Left lung (tissue), 10 donors: ENCODE data around the gene FKTN. TPM values are rescaled to one million over a fixed set of nuclear protein-coding genes. Genes with fewer than 3 reads are reported as not detected.

ENCODE experiments used
- ATAC-seq: fragments of 200-7000 bp; cut with Tn5 transposase; one replicate; pipeline ENCODE4 v1.9.1; 2020; ENCODE audit warnings: moderate library complexity
- DNase-seq, 4 donors: peaks; one replicate each; pipeline ENCODE4 v3.0.0-alpha.2; 2013 to 2020
- H3K27ac ChIP-seq, 2 donors: fragments of 200-600 bp; sonication (generic) in 1 of 2; one replicate each; pipeline versions ENCODE4 v1.5.0 to v1.8.0; 2020 to 2021
- H3K27me3 ChIP-seq, 2 donors: fragments of 200-600 bp; sonication (generic) in 1 of 2; one replicate each; pipeline versions ENCODE4 v1.5.0 to v1.8.0; 2020 to 2021
- H3K36me3 ChIP-seq, 2 donors: fragments of 200-600 bp; sonication (generic) in 1 of 2; one replicate each; pipeline versions ENCODE4 v1.5.0 to v1.8.0; 2020 to 2021
- H3K4me1 ChIP-seq, 2 donors: fragments of 200-600 bp; one replicate each; pipeline ENCODE4 v1.8.0; 2021
- H3K4me3 ChIP-seq, 2 donors: fragments of 200-600 bp; sonication (generic) in 1 of 2; one replicate each; pipeline versions ENCODE4 v1.5.0 to v1.8.0; 2020 to 2021; ENCODE audit warnings: mild to moderate bottlenecking in 1 of 2
- H3K9me3 ChIP-seq, 2 donors: fragments of 200-600 bp; sonication (generic) in 1 of 2; one replicate each; pipeline versions ENCODE4 v1.5.0 to v1.8.0; 2020 to 2021
- CTCF ChIP-seq, 2 donors: fragments of 200-600 bp; sonication (generic) in 1 of 2; IDR thresholded peaks; one replicate each; pipeline versions ENCODE4 v1.5.0 to v1.8.0; 2021; ENCODE audit warnings: antibody characterized with exemption in 2 of 2
- intact Hi-C, 2 donors: fragments of 100-400 bp; cut with DNase I; formaldehyde crosslinking; loops; one replicate each; pipeline versions ENCODE4 v1.11.2 to v1.14.2; 2022
- polyA plus RNA-seq, 6 donors: library from polyadenylated mRNA; unstranded; fragments of 120-200 nt; gene quantifications; one replicate each; pipeline ENCODE4 v1.2.1, GENCODE V29; 2013; ENCODE audit not compliant: insufficient read length in 6 of 6
- total RNA-seq, 2 donors: library from RNA; stranded (reverse); fragmentation: NEBNext Ultra II Directional; extraction: Animal tissue kit (Norgen Biotek cat#: 25700); gene quantifications; one replicate each; pipeline ENCODE4 v1.2.1, GENCODE V29; 2021
- donor health status: DM: no; HTN: yes; CAD: no.
- donor health status: DM: no; HTN: no; CAD: no.

Gene FKTN
- total and polyA plus RNA-seq, 8 donors, result 14.9 to 32.6 (median 27.4) TPM

GRCh38 chr9:105678163-105678562, 120.2 kb downstream of the FKTN start:
- ATAC-seq (no peak), DNase-seq (no peak)
- H3K4me1 ChIP-seq, result no peaks in the 10 kb centered on the region
- intact Hi-C loops, result no loop called here
- no peaks in the 10 kb centered on the region for H3K27me3 ChIP-seq
- no peaks in the 10 kb centered on the region for H3K9me3 ChIP-seq
- H3K36me3 ChIP-seq, result no peaks in the 10 kb centered on the region
- no peak overlapping the region for H3K4me3 ChIP-seq
- H3K27ac ChIP-seq, result no peak overlapping the region
- no peak for TF ChIP-seq CTCF (IDR thresholded peaks at IDR 0.05)

DNA sequence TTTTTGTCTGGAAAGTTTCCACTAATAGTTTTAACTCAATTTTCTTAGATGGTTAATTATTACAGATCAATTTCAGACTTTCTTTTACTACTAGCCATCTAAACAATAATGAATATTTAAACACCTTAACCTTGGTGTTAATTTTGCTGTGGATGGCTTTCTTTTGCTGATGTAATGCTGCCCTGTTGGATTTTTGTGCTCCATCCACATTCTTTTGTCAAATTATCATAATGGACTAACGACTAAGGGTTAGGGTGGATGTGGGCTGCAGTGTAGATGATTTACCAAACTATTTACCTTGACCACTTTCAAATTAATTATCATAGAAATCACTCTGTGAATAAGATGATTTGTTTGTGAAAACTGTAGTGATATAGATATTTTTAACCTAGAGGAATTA, 120.8 kb downstream of the FKTN start:
- no peaks in the 10 kb centered on the region for H3K9me3 ChIP-seq
- H3K27me3 ChIP-seq, result no peaks in the 10 kb centered on the region
- DNase-seq (no peak), ATAC-seq (no peak)
- no peak overlapping the region for H3K27ac ChIP-seq
- H3K36me3 ChIP-seq, result no peaks in the 10 kb centered on the region
- no peak for TF ChIP-seq CTCF (IDR thresholded peaks at IDR 0.05)
- no peaks in the 10 kb centered on the region for H3K4me1 ChIP-seq
- intact Hi-C loops, result no loop called here
- no peak overlapping the region for H3K4me3 ChIP-seq

- intact Hi-C loops, result no loop called here
- no peak overlapping the region for H3K4me3 ChIP-seq
- ATAC-seq (no peak), DNase-seq (no peak)
- H3K4me1 ChIP-seq, result no peaks in the 10 kb centered on the region
- H3K27me3 ChIP-seq, result no peaks in the 10 kb centered on the region
- H3K36me3 ChIP-seq, result no peaks in the 10 kb centered on the region
- TF ChIP-seq CTCF (IDR thresholded peaks at IDR 0.05), result no peak
- no peaks in the 10 kb centered on the region for H3K9me3 ChIP-seq
- H3K27ac ChIP-seq, result no peak overlapping the region
These were observed 121.5 kb downstream of the FKTN start for GRCh38 chr9:105679257-105680022.

- no peak for ATAC-seq
- H3K4me1 ChIP-seq, result no peaks in the 10 kb centered on the region
- intact Hi-C loops, result no loop called here
- TF ChIP-seq CTCF (IDR thresholded peaks at IDR 0.05), result no peak
- H3K27me3 ChIP-seq, result no peaks in the 10 kb centered on the region
- H3K36me3 ChIP-seq, result no peaks in the 10 kb centered on the region
- H3K9me3 ChIP-seq, result no peaks in the 10 kb centered on the region
- H3K4me3 ChIP-seq, result no peak overlapping the region
- no peak for DNase-seq
- no peak overlapping the region for H3K27ac ChIP-seq
These were observed 123.4 kb downstream of the FKTN start for GRCh38 chr9:105681313-105681712.

GRCh38 chr9:105681724-105682123, 123.8 kb downstream of the FKTN start:
- Histone ChIP-seq H3K27ac (no peak overlapping the region), H3K27me3 (no peaks in the 10 kb centered on the region), H3K4me3 (no peak overlapping the region), H3K36me3 (no peaks in the 10 kb centered on the region), H3K9me3 (no peaks in the 10 kb centered on the region), H3K4me1 (no peaks in the 10 kb centered on the region)
- DNase-seq (no peak), ATAC-seq (no peak)
- intact Hi-C loops, result no loop called here
- TF ChIP-seq CTCF (IDR thresholded peaks at IDR 0.05), result no peak
